HG03097 (cell line): Measurements from ENCODE around the gene GPR89B.
"Not testable (repeated sequence)": the region's sequence is repeated elsewhere in the genome, so short reads cannot be mapped to it uniquely, and the experiment has no call there.

ENCODE experiments used
- ATAC-seq: cut with Tn5 transposase; IDR thresholded peaks from one replicate; pipeline ENCODE4 v1.9.1; 2021; ENCODE audit not compliant: unreplicated experiment, low FRiP score

Gene GPR89B

DNA sequence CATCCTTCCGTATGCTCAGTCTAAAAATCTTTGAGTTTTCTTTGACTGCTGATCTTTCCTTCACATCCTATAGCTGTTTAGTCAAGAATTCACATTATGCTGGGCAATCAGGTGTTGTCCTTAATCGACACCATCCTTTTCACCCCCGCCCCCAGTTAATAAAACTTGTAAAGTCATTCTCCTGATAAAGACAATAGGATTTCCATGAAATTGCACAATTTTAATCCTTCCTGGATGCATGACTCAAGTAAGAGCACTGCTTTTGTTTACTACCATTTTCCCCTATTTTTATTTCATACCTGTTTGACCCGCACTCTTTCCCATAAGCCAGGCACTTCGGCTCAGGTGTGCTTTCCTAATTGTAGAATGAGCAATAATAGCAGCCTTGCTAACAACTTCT lies 96.7 kb downstream of the GPR89B start:
- not testable (repeated sequence) for ATAC-seq

DNA sequence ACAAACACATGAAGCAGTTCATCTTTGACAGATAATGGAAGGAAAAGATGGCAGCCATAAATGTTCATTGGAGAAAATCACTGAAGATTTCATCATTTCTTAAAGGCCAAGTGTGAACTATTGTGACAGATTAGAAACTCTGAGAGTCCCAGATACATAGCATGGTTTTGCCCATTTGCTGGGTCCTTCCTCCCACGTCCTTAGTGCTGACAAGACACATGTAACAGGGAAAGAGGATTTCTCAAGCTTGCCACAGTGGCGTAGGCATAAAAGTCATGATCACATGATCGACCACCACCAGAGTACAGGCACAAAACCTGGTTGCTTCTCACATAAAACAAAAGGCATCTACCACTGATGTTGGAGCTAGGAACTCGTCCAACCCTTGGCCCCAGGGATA lies 98.8 kb downstream of the GPR89B start:
- ATAC-seq, result not testable (repeated sequence)

- not testable (repeated sequence) for ATAC-seq
Observed at GRCh38 chr1:148032247-148032646, 104.0 kb downstream of the GPR89B start.

DNA sequence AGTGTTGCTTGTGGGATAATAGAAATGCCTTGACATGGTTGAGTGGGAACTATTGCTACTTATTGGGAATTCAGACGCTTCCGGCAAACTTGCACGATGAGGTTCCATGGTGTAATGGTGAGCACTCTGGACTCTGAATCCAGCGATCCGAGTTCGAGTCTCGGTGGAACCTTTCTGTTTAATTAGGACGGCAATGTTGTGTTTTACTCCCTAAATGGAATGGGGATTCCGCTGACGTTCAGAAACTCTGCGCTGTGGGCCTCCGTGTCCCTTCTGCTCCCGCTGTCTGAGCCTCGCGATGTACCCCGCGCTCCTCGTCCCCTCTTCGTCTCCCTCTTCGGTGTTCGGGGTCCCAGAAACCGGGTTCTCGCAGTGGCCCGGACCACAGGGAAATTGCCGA lies 104.5 kb downstream of the GPR89B start:
- not testable (repeated sequence) for ATAC-seq

GRCh38 chr1:148033147-148033546 lies 104.9 kb downstream of the GPR89B start:
- ATAC-seq, result not testable (repeated sequence)

DNA sequence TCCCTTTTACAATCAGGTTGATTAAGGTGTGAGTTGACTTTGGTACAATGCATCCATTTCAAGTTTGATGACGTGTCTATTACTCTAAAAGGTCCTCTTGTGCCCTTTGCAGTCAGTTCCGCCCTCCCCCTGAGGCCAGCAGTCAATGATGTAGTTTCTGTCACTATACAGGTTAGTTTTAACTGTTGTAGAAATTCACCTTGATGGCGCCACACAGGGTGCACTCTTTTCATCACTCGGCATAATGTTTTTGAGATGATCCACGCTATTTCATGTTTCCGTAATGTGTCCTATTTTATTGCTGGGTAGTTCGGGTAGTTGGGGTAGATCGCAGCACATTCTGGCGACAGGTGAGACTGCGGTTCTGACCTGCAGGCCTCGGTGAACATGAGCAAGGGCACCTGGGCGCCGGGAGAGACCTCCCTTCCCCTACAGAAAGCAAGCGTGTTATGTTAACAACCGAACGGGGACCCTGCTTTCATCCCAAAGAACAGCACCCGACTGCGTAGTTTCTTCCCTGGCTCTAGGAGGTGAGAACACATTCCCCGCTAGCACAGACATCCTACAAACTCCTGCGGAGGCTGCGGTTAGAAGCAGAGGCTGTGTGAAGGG lies 109.7 kb downstream of the GPR89B start:
- peak; percentile 22 for ATAC-seq

DNA sequence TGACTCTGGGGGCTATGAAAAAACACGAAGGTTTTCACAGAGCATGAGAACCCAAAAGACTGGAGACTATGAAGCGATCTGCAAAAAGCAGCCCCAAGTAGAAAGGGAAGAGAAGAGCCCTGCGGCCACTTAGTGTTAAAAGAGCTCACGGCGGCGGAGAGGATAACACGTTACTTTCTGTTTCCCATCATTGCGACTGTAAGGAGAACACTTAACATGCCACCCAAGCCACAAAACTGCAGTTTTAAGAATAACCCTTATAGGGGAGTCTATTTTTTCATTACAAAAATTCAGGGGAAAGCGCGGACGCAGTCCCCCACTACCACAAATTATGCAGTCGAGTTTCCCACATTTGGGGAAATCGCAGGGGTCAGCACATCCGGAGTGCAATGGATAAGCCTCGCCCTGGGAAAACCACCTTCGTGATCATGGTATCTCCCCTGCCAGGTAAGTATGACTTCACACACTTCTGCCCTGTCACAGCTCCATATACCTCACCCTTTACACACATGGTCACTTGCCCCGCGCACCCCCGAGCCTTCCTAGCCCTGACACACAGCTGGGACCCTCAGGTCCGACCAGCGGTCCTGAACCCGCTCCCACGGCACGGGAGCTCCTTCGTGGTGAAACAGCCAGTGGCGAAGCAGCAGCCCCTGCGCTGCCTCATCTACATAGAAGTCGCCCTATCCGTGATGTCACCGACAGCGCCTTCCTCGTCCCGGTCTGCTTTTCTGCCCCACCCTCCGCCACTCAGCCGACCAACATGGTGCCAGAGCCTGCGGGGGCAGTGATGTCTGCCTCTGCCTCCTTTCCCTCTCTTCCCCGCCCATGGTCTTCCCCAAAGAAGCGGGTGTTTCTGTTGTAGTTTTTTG lies 110.5 kb downstream of the GPR89B start:
- ATAC-seq, result peak; percentile 82
